HEK293 (cell line): ENCODE data around the gene KCNK3.
A peak's percentile ranks its signal among the peaks of the same experiment; 100 is the strongest.

ENCODE experiments used
- CTCF ChIA-PET: fragments of 350-600 bp; formaldehyde crosslinking; extraction: SDS; loops from one replicate; lab custom pipeline; 2021; ENCODE audit warnings: antibody characterized with exemption; lab: Yijun Ruan, JAX
- POLR2A ChIA-PET: fragments of 300-600 bp; formaldehyde crosslinking; extraction: SDS; loops from one replicate; lab custom pipeline; 2020; ENCODE audit warnings: antibody characterized with exemption, inconsistent platforms; lab: Yijun Ruan, JAX
- H3K27ac ChIP-seq: fragments of 200-500 bp; sonication (Bioruptor generic); 2 replicates; pipeline ENCODE4 v1.5.1; 2014; ENCODE audit warnings: low read depth, low read length, control low read depth, inconsistent platforms; ENCODE audit errors: extremely low read depth
- H3K36me3 ChIP-seq, 2 experiments: fragments of 200-500 bp in 1 of 2; sonication (Bioruptor generic) in 1 of 2; 1 replicate in 1 of 2; 2 replicates in 1 of 2; pipeline ENCODE4 v1.5.1; 2014 to 2017; ENCODE audit warnings: inconsistent platforms in 2 of 2, low read length in 2 of 2; ENCODE audit not compliant: control insufficient read depth in 2 of 2, insufficient read depth in 1 of 2
- H3K4me1 ChIP-seq: fragments of 200-500 bp; sonication (Bioruptor generic); 2 replicates; pipeline ENCODE4 v1.5.1; 2014; ENCODE audit warnings: mild to moderate bottlenecking, low read length, inconsistent platforms; ENCODE audit not compliant: control insufficient read depth, insufficient read depth
- H3K4me3 ChIP-seq: 2 replicates; pipeline ENCODE4 v1.5.1; 2011; ENCODE audit warnings: low read depth, mild to moderate bottlenecking, control low read depth, low read length, moderate library complexity
- H3K9me3 ChIP-seq: fragments of 200-500 bp; sonication (Bioruptor generic); 2 replicates; pipeline ENCODE4 v1.5.1; 2014; ENCODE audit warnings: low read depth, low read length, inconsistent platforms; ENCODE audit not compliant: control insufficient read depth, insufficient read depth
- BCL11A ChIP-seq: fragments of 450-650 bp; formaldehyde crosslinking; IDR thresholded peaks from 2 replicates; pipeline ENCODE4 v1.5.1; 2016; ENCODE audit warnings: low read depth, missing biosample characterization, missing genetic modification characterization
- FEZF1 ChIP-seq: fragments of 450-650 bp; formaldehyde crosslinking; IDR thresholded peaks from 2 replicates; pipeline ENCODE4 v1.5.1; 2016; ENCODE audit warnings: missing biosample characterization, missing genetic modification characterization
- HOXD13 ChIP-seq: sonication (generic); formaldehyde crosslinking; IDR thresholded peaks from 2 replicates; pipeline ENCODE4 v1.8.0; 2022; ENCODE audit warnings: missing genetic modification reagents, borderline replicate concordance
- SP3 ChIP-seq: fragments of 450-650 bp; formaldehyde crosslinking; IDR thresholded peaks from 2 replicates; pipeline ENCODE4 v1.5.1; 2016; ENCODE audit warnings: missing biosample characterization, missing genetic modification characterization
- ZNF121 ChIP-seq: fragments of 450-650 bp; formaldehyde crosslinking; IDR thresholded peaks from 2 replicates; pipeline ENCODE4 v1.5.1; 2016; ENCODE audit warnings: missing biosample characterization, missing genetic modification characterization
- ZNF140 ChIP-seq: fragments of 450-650 bp; formaldehyde crosslinking; IDR thresholded peaks from 2 replicates; pipeline ENCODE4 v1.5.1; 2016; ENCODE audit warnings: missing biosample characterization, missing genetic modification characterization
- ZNF169 ChIP-seq: fragments of 450-650 bp; formaldehyde crosslinking; IDR thresholded peaks from 2 replicates; pipeline ENCODE4 v1.5.1; 2016; ENCODE audit warnings: missing biosample characterization, missing genetic modification characterization
- ZNF2 ChIP-seq: fragments of 450-650 bp; formaldehyde crosslinking; IDR thresholded peaks from 2 replicates; pipeline ENCODE4 v1.5.1; 2016; ENCODE audit warnings: missing biosample characterization, missing genetic modification characterization
- ZNF223 ChIP-seq: fragments of 450-650 bp; formaldehyde crosslinking; IDR thresholded peaks from 2 replicates; pipeline ENCODE4 v1.5.1; 2016; ENCODE audit warnings: missing biosample characterization, missing genetic modification characterization
- ZNF24 ChIP-seq: fragments of 450-650 bp; formaldehyde crosslinking; IDR thresholded peaks from 2 replicates; pipeline ENCODE4 v1.5.1; 2016; ENCODE audit warnings: missing biosample characterization, missing genetic modification characterization
- ZNF266 ChIP-seq: fragments of 450-650 bp; formaldehyde crosslinking; IDR thresholded peaks from 2 replicates; pipeline ENCODE4 v1.5.1; 2016; ENCODE audit warnings: missing biosample characterization, missing genetic modification characterization, low read depth
- ZNF292 ChIP-seq: fragments of 450-650 bp; formaldehyde crosslinking; IDR thresholded peaks from 2 replicates; pipeline ENCODE4 v1.5.1; 2016; ENCODE audit warnings: low read depth, missing biosample characterization, missing genetic modification characterization, borderline replicate concordance
- ZNF501 ChIP-seq: fragments of 450-650 bp; formaldehyde crosslinking; IDR thresholded peaks from 2 replicates; pipeline ENCODE4 v1.5.1; 2016; ENCODE audit warnings: missing biosample characterization, missing genetic modification characterization
- ZNF768 ChIP-seq: fragments of 450-650 bp; formaldehyde crosslinking; IDR thresholded peaks from 2 replicates; pipeline ENCODE4 v1.5.1; 2018; ENCODE audit warnings: missing biosample characterization, mild to moderate bottlenecking, missing genetic modification characterization
- TF ChIP-seq, protein P1 (sequence below): fragments of 450-650 bp; formaldehyde crosslinking; conservative IDR thresholded peaks from 2 replicates; pipeline ENCODE4 v1.5.1; 2016; ENCODE audit warnings: low read depth, missing biosample characterization, missing genetic modification characterization

KCNK3 gene

DNA sequence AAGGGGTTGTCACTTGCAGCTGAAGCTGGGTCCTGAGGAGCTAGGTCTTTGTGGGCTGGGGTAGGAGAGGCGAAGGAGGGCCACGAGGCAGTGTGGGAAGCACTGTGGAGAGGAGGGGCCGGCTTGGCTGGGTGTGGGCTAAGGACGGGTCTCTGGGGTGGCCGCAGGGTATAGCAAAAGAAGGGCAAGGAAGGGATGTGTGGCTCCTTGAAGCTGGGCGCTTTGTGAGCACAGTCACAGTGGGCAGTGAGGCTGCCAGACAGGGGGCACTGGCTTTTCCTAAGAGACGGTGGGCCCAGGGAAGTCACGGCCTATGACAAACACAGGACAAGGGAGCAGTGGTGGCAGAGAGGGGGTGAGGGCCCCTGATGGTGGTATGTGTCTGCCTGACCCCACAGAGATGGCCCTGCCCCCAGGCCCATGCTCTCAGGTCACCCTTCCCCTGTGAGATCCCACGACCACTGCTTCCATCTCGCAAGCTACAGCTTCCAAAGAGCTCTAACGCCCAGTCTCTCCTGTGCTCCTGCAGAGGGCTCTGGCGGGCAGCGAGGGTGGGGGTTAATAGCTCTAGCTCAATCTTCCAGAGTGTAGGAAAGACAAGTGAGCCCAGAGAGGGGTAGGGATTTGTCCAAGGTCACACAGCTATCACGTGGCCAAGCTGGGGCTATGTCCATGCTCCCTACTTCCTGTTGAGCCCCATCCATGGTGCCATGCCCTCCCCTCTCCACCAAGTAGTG, 32.4 kb downstream of the KCNK3 start:
- POLR2A ChIA-PET, result no interaction called here
- CTCF ChIA-PET, result interaction anchor here (1.1 to 1.7 kb wide), 2 partner anchors 21 to 120 kb away, joined by 3 to 8 read pairs; no protein-coding TSS in a partner anchor
- Histone ChIP-seq H3K9me3 (no peaks in the 10 kb centered on the region), H3K4me3 (no peak overlapping the region), H3K27ac (no peak overlapping the region), H3K4me1 (peaks cover 6% of the 10 kb centered on the region), H3K36me3 (no peaks in the 10 kb centered on the region)
- TF ChIP-seq HOXD13 (CRISPR knock-in tag), result no peak
- TF ChIP-seq ZNF24, result no peak
- TF ChIP-seq ZNF768 (tag by site-specific recombination), result peak; percentile 58; the same call in 1 of the 2 replicates
- TF ChIP-seq BCL11A (tag by site-specific recombination), result no peak
- TF ChIP-seq ZNF223, result no peak
- TF ChIP-seq ZNF501, result no peak

DNA sequence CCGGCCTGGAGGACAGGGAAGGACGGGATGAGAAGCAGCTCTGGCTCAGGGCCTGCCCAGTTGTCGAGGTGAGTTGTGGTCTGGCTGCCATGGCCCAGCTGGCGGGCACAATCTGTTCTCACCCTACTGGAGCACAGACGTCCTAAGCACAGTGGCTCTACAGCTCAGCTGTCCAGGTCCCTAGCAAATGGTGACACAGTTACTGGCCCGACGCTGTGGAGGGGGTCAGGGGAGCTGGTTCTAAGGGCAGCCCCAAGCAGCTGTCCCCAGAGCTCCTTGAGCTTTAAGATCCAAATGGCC, 32.9 kb downstream of the KCNK3 start:
- CTCF ChIA-PET, result interaction anchor here (0.7 to 1.7 kb wide), 3 partner anchors 20 to 148 kb away, joined by 3 to 8 read pairs (median 4); no protein-coding TSS in a partner anchor
- POLR2A ChIA-PET, result no interaction called here
- Histone ChIP-seq H3K36me3 (no peaks in the 10 kb centered on the region), H3K27ac (no peak overlapping the region), H3K4me1 (peaks cover 6% of the 10 kb centered on the region), H3K9me3 (no peaks in the 10 kb centered on the region), H3K4me3 (no peak overlapping the region)
- no peak for TF ChIP-seq SP3 (tag by site-specific recombination)
- TF ChIP-seq ZNF121 (tag by site-specific recombination), result peak; percentile 42; the same call in 1 of the 2 replicates
- no peak for TF ChIP-seq BCL11A (tag by site-specific recombination)
- no peak for TF ChIP-seq ZNF2 (tag by site-specific recombination)

DNA sequence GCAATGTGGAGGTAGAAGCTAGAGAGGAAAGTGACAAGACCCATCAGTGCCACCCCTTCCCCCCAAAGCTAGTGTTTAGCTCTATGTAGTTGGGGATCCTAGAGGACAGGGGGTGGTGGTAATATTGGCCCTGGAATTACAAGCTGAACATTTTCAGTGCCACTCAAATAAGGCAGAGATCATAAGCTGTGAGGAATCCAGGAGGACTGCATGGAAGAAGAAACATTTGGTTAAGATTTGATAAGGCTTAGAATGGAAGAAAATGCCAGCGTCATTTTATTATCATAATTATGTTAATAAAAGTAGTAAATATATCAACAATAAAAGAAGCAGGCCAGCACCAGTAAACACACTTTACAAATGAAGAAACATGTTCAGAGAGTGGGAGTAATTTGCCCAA, 33.7 kb downstream of the KCNK3 start:
- TF ChIP-seq FEZF1, result no peak
- no peak for TF ChIP-seq ZNF292 (tag by site-specific recombination)
- no peak for TF ChIP-seq ZNF169 (tag by site-specific recombination)
- TF ChIP-seq, protein P1, sequence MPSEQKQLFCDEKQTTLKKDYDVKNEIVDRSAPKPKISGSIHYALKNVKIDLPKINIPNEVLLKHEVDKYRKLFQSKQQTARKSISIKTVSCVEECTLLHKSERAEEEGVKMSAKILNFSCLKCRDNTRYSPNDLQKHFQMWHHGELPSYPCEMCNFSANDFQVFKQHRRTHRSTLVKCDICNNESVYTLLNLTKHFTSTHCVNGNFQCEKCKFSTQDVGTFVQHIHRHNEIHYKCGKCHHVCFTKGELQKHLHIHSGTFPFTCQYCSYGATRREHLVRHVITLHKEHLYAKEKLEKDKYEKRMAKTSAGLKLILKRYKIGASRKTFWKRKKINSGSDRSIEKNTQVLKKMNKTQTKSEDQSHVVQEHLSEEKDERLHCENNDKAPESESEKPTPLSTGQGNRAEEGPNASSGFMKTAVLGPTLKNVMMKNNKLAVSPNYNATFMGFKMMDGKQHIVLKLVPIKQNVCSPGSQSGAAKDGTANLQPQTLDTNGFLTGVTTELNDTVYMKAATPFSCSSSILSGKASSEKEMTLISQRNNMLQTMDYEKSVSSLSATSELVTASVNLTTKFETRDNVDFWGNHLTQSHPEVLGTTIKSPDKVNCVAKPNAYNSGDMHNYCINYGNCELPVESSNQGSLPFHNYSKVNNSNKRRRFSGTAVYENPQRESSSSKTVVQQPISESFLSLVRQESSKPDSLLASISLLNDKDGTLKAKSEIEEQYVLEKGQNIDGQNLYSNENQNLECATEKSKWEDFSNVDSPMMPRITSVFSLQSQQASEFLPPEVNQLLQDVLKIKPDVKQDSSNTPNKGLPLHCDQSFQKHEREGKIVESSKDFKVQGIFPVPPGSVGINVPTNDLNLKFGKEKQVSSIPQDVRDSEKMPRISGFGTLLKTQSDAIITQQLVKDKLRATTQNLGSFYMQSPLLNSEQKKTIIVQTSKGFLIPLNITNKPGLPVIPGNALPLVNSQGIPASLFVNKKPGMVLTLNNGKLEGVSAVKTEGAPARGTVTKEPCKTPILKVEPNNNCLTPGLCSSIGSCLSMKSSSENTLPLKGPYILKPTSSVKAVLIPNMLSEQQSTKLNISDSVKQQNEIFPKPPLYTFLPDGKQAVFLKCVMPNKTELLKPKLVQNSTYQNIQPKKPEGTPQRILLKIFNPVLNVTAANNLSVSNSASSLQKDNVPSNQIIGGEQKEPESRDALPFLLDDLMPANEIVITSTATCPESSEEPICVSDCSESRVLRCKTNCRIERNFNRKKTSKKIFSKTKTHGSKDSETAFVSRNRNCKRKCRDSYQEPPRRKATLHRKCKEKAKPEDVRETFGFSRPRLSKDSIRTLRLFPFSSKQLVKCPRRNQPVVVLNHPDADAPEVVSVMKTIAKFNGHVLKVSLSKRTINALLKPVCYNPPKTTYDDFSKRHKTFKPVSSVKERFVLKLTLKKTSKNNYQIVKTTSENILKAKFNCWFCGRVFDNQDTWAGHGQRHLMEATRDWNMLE (tag by site-specific recombination), result no peak
- no peak for TF ChIP-seq ZNF121 (tag by site-specific recombination)
- TF ChIP-seq ZNF266, result no peak
- TF ChIP-seq ZNF140 (tag by site-specific recombination), result no peak
- no peaks in the 10 kb centered on the region for H3K36me3 ChIP-seq
- H3K9me3 ChIP-seq, result no peaks in the 10 kb centered on the region
- peaks cover 3% of the 10 kb centered on the region; the same call in 1 of the 2 replicates for H3K4me1 ChIP-seq
- no peak overlapping the region for H3K27ac ChIP-seq
- H3K4me3 ChIP-seq, result no peak overlapping the region
- ChIA-PET CTCF (interaction anchor here (0.7 kb wide), 1 partner anchor 148 kb away, joined by 4 read pairs; no protein-coding TSS in a partner anchor), POLR2A (interaction anchor here (0.7 kb wide), 1 partner anchor 27 kb away, joined by 3 read pairs; no protein-coding TSS in a partner anchor)
